ENCODE measurements around the gene SPATA17.

The SPATA17 gene

DNA sequence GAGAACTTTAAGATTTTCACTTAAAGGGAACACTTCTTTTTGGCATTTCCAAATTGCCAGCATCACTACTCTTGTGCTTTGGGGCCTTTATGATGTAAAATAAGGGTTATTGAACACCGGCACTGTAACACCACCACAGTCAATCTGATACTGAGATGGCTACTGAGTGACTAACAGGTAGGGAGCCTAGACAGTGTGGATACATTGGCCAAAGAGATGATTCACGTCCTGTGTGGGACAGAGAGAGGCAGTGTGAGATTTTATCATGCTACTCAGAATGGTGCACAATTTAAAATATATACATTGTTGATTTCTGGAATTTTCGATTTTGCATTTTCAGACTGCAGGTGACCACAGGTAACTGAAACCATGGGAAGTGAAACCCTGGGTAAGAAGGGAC lies 261.6 kb downstream of the SPATA17 start:
- no peak for FAIRE-seq
- no peak for DNase-seq (ENCODE audit: insufficient read length)
- TF ChIP-seq POLR2AphosphoS5 (IDR thresholded peaks at IDR 0.05; ENCODE audit: low read depth, low read length) (no peak), TAF1 (IDR thresholded peaks at IDR 0.05; ENCODE audit: borderline replicate concordance, low read depth, low read length) (no peak), POLR2A (IDR thresholded peaks at IDR 0.05; ENCODE audit: low read depth, low read length) (no peak)

DNA sequence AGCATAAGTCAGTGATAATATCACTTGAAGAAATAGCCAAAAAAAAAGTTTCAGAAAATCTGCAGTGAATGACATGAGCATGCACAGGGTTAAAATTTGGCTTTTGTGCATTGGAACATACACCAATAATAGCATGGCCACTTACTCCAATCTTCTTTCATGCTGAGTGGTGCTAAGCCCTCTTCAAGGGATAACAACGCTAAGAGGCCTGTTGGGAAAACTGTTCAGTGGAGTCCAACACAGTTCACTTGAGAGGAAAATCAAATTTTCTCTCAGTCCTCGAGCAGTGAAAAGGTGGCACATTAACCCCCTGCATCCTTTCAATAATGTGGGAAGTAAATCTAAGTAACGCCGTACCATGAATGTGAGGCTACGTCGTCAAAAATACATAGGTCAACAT lies 264.7 kb downstream of the SPATA17 start:
- TF ChIP-seq TAF1 (IDR thresholded peaks at IDR 0.05; ENCODE audit: borderline replicate concordance, low read depth, low read length) (no peak), POLR2A (IDR thresholded peaks at IDR 0.05; ENCODE audit: low read depth, low read length) (no peak), POLR2AphosphoS5 (IDR thresholded peaks at IDR 0.05; ENCODE audit: low read depth, low read length) (no peak)
- FAIRE-seq (no peak), DNase-seq (ENCODE audit: insufficient read length) (no peak)

- TF ChIP-seq POLR2A (IDR thresholded peaks at IDR 0.05; ENCODE audit: low read depth, low read length), result no peak
- TF ChIP-seq POLR2AphosphoS5 (IDR thresholded peaks at IDR 0.05; ENCODE audit: low read depth, low read length), result no peak
- TF ChIP-seq TAF1 (IDR thresholded peaks at IDR 0.05; ENCODE audit: borderline replicate concordance, low read depth, low read length), result no peak
- FAIRE-seq (no peak), DNase-seq (ENCODE audit: insufficient read length) (no peak)
Measured at GRCh38 chr1:217896490-217896889, 265.3 kb downstream of the SPATA17 start.

- FAIRE-seq, result no peak
- TF ChIP-seq POLR2AphosphoS5 (IDR thresholded peaks at IDR 0.05; ENCODE audit: low read depth, low read length) (no peak), POLR2A (IDR thresholded peaks at IDR 0.05; ENCODE audit: low read depth, low read length) (no peak), TAF1 (IDR thresholded peaks at IDR 0.05; ENCODE audit: borderline replicate concordance, low read depth, low read length) (no peak)
- no peak for DNase-seq (ENCODE audit: insufficient read length)
Measured at GRCh38 chr1:217897100-217897499, 266.0 kb downstream of the SPATA17 start.

- no peak for FAIRE-seq
- TF ChIP-seq POLR2A (IDR thresholded peaks at IDR 0.05; ENCODE audit: low read depth, low read length) (no peak), POLR2AphosphoS5 (IDR thresholded peaks at IDR 0.05; ENCODE audit: low read depth, low read length) (no peak), TAF1 (IDR thresholded peaks at IDR 0.05; ENCODE audit: borderline replicate concordance, low read depth, low read length) (no peak)
- no peak for DNase-seq (ENCODE audit: insufficient read length)
Measured at GRCh38 chr1:217899614-217900013, 268.5 kb downstream of the SPATA17 start.

GRCh38 chr1:217907504-217907903 lies 276.4 kb downstream of the SPATA17 start:
- FAIRE-seq, result no peak
- no peak for DNase-seq (ENCODE audit: insufficient read length)
- TF ChIP-seq TAF1 (IDR thresholded peaks at IDR 0.05; ENCODE audit: borderline replicate concordance, low read depth, low read length), result no peak

DNA sequence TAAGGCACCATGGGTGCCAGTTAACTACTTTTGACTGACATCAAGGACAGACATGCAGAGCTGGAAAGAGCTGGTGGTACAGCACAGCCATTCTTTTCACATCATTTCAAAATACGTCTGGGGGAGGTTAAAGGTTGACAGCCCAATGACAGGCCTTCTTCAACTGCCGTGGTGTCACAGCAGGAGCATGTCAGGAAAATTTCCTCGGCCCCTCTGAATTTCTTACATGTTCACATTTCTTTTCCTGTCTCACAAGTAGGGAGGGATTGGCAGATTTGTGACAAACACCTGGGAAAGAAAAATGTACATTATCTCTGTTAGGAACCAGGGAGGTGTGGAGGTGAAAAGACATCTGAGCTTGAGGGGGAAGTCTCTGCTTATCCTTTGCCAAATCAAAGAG lies 279.1 kb downstream of the SPATA17 start:
- no peak for FAIRE-seq
- no peak for TF ChIP-seq POLR2AphosphoS5 (IDR thresholded peaks at IDR 0.05; ENCODE audit: low read depth, low read length)
- no peak for TF ChIP-seq POLR2A (IDR thresholded peaks at IDR 0.05; ENCODE audit: low read depth, low read length)
- TF ChIP-seq TAF1 (IDR thresholded peaks at IDR 0.05; ENCODE audit: borderline replicate concordance, low read depth, low read length), result no peak
- no peak for DNase-seq (ENCODE audit: insufficient read length)

DNA sequence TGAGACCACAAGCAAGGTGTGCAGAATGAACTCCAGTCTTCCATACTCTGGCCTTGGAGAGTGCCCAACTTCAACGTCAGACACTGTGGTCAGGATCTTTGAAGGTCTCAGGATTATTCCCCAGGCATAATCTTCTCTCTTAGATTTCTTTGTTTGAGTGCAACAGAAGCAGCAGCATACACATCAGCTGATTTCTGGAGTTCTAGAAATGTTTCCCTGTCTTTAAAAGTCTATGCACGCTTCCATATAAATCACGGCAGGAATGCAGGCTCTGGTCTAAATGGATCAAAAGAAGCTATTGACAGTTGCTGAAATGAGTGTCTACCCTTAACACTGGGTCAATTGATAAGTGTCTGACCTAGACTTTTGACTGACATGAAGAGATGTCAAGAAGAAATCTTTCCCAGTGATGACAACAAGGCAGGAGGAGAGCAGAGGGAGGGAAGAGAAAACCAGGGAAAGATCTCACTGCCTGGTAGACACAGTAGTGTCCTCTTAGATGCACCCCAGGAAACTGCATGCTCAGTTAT lies 279.7 kb downstream of the SPATA17 start:
- TF ChIP-seq POLR2AphosphoS5 (IDR thresholded peaks at IDR 0.05; ENCODE audit: low read depth, low read length) (no peak), POLR2A (IDR thresholded peaks at IDR 0.05; ENCODE audit: low read depth, low read length) (no peak), TAF1 (IDR thresholded peaks at IDR 0.05; ENCODE audit: borderline replicate concordance, low read depth, low read length) (no peak)
- FAIRE-seq, result no peak
- no peak for DNase-seq (ENCODE audit: insufficient read length)

- no peak for DNase-seq (ENCODE audit: insufficient read length)
- FAIRE-seq, result no peak
- TF ChIP-seq POLR2A (IDR thresholded peaks at IDR 0.05; ENCODE audit: low read depth, low read length) (no peak), TAF1 (IDR thresholded peaks at IDR 0.05; ENCODE audit: borderline replicate concordance, low read depth, low read length) (no peak), POLR2AphosphoS5 (IDR thresholded peaks at IDR 0.05; ENCODE audit: low read depth, low read length) (no peak)
Measured at GRCh38 chr1:217911908-217912307, 280.8 kb downstream of the SPATA17 start.

GRCh38 chr1:217917281-217917887 lies 286.2 kb downstream of the SPATA17 start:
- TF ChIP-seq TAF1 (IDR thresholded peaks at IDR 0.05; ENCODE audit: borderline replicate concordance, low read depth, low read length), result no peak
- TF ChIP-seq POLR2A (IDR thresholded peaks at IDR 0.05; ENCODE audit: low read depth, low read length), result no peak
- TF ChIP-seq POLR2AphosphoS5 (IDR thresholded peaks at IDR 0.05; ENCODE audit: low read depth, low read length), result no peak
- FAIRE-seq, result no peak
- DNase-seq (ENCODE audit: insufficient read length), result no peak

GRCh38 chr1:217919683-217920388 lies 288.7 kb downstream of the SPATA17 start:
- TF ChIP-seq TAF1 (IDR thresholded peaks at IDR 0.05; ENCODE audit: borderline replicate concordance, low read depth, low read length) (no peak), POLR2A (IDR thresholded peaks at IDR 0.05; ENCODE audit: low read depth, low read length) (no peak), POLR2AphosphoS5 (IDR thresholded peaks at IDR 0.05; ENCODE audit: low read depth, low read length) (no peak)
- FAIRE-seq (no peak), DNase-seq (ENCODE audit: insufficient read length) (no peak)

Data from GM12892 (cell line).